A673 (cell line): ENCODE measurements around the gene PRR20G. TPM values are rescaled to one million over a fixed set of nuclear protein-coding genes. Genes with fewer than 3 reads are reported as not detected.

ENCODE experiments used
- BruUV-seq: library from RNA; stranded (reverse); fragments of 400-500 nt; replicated peaks from 2 replicates; lab custom pipeline; 2021; lab: Mats Ljungman, UMichigan
- CTCF ChIA-PET: fragments of 300-600 bp; sonication (Branson Sonifier 250); formaldehyde crosslinking; loops from one replicate; lab custom pipeline; 2022; ENCODE audit warnings: antibody characterized with exemption; lab: Charles Lee
- POLR2A ChIA-PET: fragments of 300-600 bp; sonication (Branson Sonifier 250); formaldehyde crosslinking; loops from one replicate; lab custom pipeline; 2022; ENCODE audit warnings: antibody characterized with exemption; ENCODE audit not compliant: low non-redundant PET; lab: Charles Lee
- DNase-seq: peaks from one replicate; pipeline ENCODE4 v3.0.0-alpha.2; 2015; ENCODE audit warnings: low spot score
- H3K27ac ChIP-seq: fragments of 200-600 bp; sonication (generic); 2 replicates; pipeline ENCODE4 v1.5.1; 2016; ENCODE audit warnings: mixed run types, low read depth, mild to moderate bottlenecking, mixed read lengths, antibody characterized with exemption, low read length; ENCODE audit not compliant: poor library complexity, severe bottlenecking
- H3K27me3 ChIP-seq: fragments of 200-600 bp; sonication (generic); replicated peaks from 2 replicates; pipeline ENCODE4 v1.6.1; 2017; ENCODE audit warnings: mixed run types, low read depth, mild to moderate bottlenecking, mixed read lengths, antibody characterized with exemption, low read length; ENCODE audit not compliant: insufficient read depth, poor library complexity
- H3K36me3 ChIP-seq: fragments of 200-600 bp; sonication (generic); 2 replicates; pipeline ENCODE4 v1.6.1; 2016; ENCODE audit warnings: mixed run types, mild to moderate bottlenecking, mixed read lengths, antibody characterized with exemption, low read length; ENCODE audit not compliant: insufficient read depth, poor library complexity, severe bottlenecking
- H3K4me1 ChIP-seq: fragments of 200-600 bp; sonication (generic); 2 replicates; pipeline ENCODE4 v1.6.1; 2017; ENCODE audit warnings: mixed run types, mild to moderate bottlenecking, mixed read lengths, antibody characterized with exemption, low read length; ENCODE audit not compliant: insufficient read depth, poor library complexity, severe bottlenecking
- H3K4me3 ChIP-seq: fragments of 200-600 bp; sonication (generic); 2 replicates; pipeline ENCODE4 v1.5.1; 2016; ENCODE audit warnings: low read depth, mixed run types, mild to moderate bottlenecking, mixed read lengths, low read length; ENCODE audit not compliant: poor library complexity, severe bottlenecking
- H3K9me3 ChIP-seq: fragments of 200-600 bp; sonication (generic); 2 replicates; pipeline ENCODE4 v1.6.1; 2016; ENCODE audit warnings: mixed run types, low read depth, mild to moderate bottlenecking, mixed read lengths, antibody characterized with exemption, low read length; ENCODE audit not compliant: poor library complexity, severe bottlenecking
- EZH2 ChIP-seq: fragments of 200-600 bp; sonication (generic); IDR thresholded peaks from 2 replicates; pipeline ENCODE4 v1.6.1; 2017; ENCODE audit warnings: borderline replicate concordance, low read depth, mild to moderate bottlenecking, mixed read lengths, antibody characterized with exemption, low read length; ENCODE audit not compliant: poor library complexity, severe bottlenecking
- intact Hi-C: fragments of 100-400 bp; cut with micrococcal nuclease; formaldehyde crosslinking; loops from one replicate; pipeline ENCODE4 v1.10.0; 2022; ENCODE audit not compliant: unreplicated experiment
- total RNA-seq: library from RNA; stranded (reverse); gene quantifications from 2 replicates; pipeline ENCODE4 v1.2.3, GENCODE V29; 2021
- TF ChIP-seq, protein P1 (sequence below): fragments of 300-800, 200-600 bp; sonication (generic); conservative IDR thresholded peaks from 2 replicates; pipeline ENCODE4 v1.5.1; 2017; ENCODE audit warnings: low read depth, mild to moderate bottlenecking, antibody characterized with exemption, low read length, moderate library complexity, mixed read lengths

The PRR20G gene
- total RNA-seq, 1 experiment from 2014 or later: not detected

GRCh38 chr3:127307916-127308315 is 20.1 kb upstream of the PRR20G start:
- ChIA-PET POLR2A (no interaction called here), CTCF (no interaction called here)
- no peak overlapping the region for H3K27ac ChIP-seq
- intact Hi-C loops: no loop called here
- no peaks in the 10 kb centered on the region for H3K4me1 ChIP-seq
- H3K36me3 ChIP-seq: no peaks in the 10 kb centered on the region
- DNase-seq: no peak
- peaks cover 77% of the 10 kb centered on the region for H3K27me3 ChIP-seq
- no peaks in the 10 kb centered on the region for H3K9me3 ChIP-seq
- no peak overlapping the region for H3K4me3 ChIP-seq
- no peak for TF ChIP-seq EZH2
- TF ChIP-seq, protein P1, sequence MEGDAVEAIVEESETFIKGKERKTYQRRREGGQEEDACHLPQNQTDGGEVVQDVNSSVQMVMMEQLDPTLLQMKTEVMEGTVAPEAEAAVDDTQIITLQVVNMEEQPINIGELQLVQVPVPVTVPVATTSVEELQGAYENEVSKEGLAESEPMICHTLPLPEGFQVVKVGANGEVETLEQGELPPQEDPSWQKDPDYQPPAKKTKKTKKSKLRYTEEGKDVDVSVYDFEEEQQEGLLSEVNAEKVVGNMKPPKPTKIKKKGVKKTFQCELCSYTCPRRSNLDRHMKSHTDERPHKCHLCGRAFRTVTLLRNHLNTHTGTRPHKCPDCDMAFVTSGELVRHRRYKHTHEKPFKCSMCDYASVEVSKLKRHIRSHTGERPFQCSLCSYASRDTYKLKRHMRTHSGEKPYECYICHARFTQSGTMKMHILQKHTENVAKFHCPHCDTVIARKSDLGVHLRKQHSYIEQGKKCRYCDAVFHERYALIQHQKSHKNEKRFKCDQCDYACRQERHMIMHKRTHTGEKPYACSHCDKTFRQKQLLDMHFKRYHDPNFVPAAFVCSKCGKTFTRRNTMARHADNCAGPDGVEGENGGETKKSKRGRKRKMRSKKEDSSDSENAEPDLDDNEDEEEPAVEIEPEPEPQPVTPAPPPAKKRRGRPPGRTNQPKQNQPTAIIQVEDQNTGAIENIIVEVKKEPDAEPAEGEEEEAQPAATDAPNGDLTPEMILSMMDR: no peak
- BruUV-seq: no TSS peak

GRCh38 chr3:127307112-127307835 is 19.4 kb upstream of the PRR20G start:
- ChIA-PET POLR2A (no interaction called here), CTCF (no interaction called here)
- H3K27ac ChIP-seq: no peak overlapping the region
- no TSS peak for BruUV-seq
- intact Hi-C loops: no loop called here
- H3K36me3 ChIP-seq: no peaks in the 10 kb centered on the region
- peaks cover 77% of the 10 kb centered on the region for H3K27me3 ChIP-seq
- H3K4me3 ChIP-seq: no peak overlapping the region
- no peaks in the 10 kb centered on the region for H3K9me3 ChIP-seq
- H3K4me1 ChIP-seq: no peaks in the 10 kb centered on the region
- no peak for DNase-seq
- TF ChIP-seq, protein P1: no peak
- TF ChIP-seq EZH2: no peak

GRCh38 chr3:127306361-127307111 is 18.7 kb upstream of the PRR20G start:
- ChIA-PET CTCF (no interaction called here), POLR2A (no interaction called here)
- no TSS peak for BruUV-seq
- no peak for DNase-seq
- intact Hi-C loops: no loop called here
- H3K27ac ChIP-seq: no peak overlapping the region
- no peaks in the 10 kb centered on the region for H3K36me3 ChIP-seq
- H3K27me3 ChIP-seq: peaks cover 76% of the 10 kb centered on the region
- TF ChIP-seq, protein P1: no peak
- TF ChIP-seq EZH2: no peak
- no peaks in the 10 kb centered on the region for H3K4me1 ChIP-seq
- H3K9me3 ChIP-seq: no peaks in the 10 kb centered on the region
- no peak overlapping the region for H3K4me3 ChIP-seq
